Lower leg skin (tissue), 3 donors: ENCODE measurements around the gene BUD31.

Experiments used
- CTCF ChIP-seq, 3 donors: fragments of 450-650 bp; IDR thresholded peaks; one replicate each; pipeline ENCODE4 v1.5.1; 2016; ENCODE audit warnings: antibody characterized with exemption in 3 of 3, mild to moderate bottlenecking in 3 of 3, moderate library complexity in 2 of 3
- POLR2A ChIP-seq, 2 donors: fragments of 450-650 bp; IDR thresholded peaks; one replicate each; pipeline ENCODE4 v1.6.1; 2016 to 2017; ENCODE audit warnings: antibody characterized with exemption in 2 of 2, mild to moderate bottlenecking in 1 of 2, moderate library complexity in 1 of 2

GRCh38 chr7:99408379-99409191, at the start of gene BUD31, which contains the start of gene PDAP1:
- TF ChIP-seq POLR2A (IDR thresholded peaks at IDR 0.05) (peak in 1 of 2 donors; percentile 47), CTCF (IDR thresholded peaks at IDR 0.05) (no peak)
